Fibroblast of pulmonary artery (primary cell): Measurements from ENCODE around the gene SLC8A1.

Source experiments
- DNase-seq: peaks from one replicate; pipeline ENCODE4 v3.0.0-alpha.2; 2010; ENCODE audit warnings: low read depth
- H3K4me3 ChIP-seq: replicated peaks from 2 replicates; pipeline ENCODE4 v1.5.1; 2011; ENCODE audit warnings: low read depth, mild to moderate bottlenecking, control low read depth, low read length, moderate library complexity
- CTCF ChIP-seq: IDR thresholded peaks from 2 replicates; pipeline ENCODE4 v1.5.1; 2011; ENCODE audit warnings: mild to moderate bottlenecking, control low read depth, low read length, inconsistent platforms; ENCODE audit errors: missing control alignments

The SLC8A1 gene

GRCh38 chr2:40219141-40219540 is 232.7 kb downstream of the SLC8A1 start:
- TF ChIP-seq CTCF = no peak
- no peak overlapping the region for H3K4me3 ChIP-seq
- no peak for DNase-seq

DNA sequence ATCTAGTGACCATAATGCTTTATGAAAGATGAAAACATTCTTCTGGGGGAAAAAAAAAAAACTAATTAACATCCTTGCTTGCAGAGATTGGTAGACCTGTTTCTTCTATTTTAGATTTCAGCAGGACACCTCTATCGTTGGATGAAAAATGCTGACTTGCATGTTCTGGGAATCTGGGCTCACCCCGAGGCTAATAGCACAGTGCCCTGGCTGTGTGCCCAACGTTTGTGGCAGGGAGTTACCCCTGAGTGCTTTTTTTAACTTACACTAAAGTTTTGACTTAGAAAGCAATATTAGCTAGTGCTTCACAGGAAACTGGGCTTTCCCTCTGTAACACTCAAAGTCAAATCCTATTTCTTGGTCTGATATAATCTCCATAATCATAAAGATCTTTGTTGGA is 233.2 kb downstream of the SLC8A1 start:
- no peak for DNase-seq
- H3K4me3 ChIP-seq = no peak overlapping the region
- TF ChIP-seq CTCF = no peak

DNA sequence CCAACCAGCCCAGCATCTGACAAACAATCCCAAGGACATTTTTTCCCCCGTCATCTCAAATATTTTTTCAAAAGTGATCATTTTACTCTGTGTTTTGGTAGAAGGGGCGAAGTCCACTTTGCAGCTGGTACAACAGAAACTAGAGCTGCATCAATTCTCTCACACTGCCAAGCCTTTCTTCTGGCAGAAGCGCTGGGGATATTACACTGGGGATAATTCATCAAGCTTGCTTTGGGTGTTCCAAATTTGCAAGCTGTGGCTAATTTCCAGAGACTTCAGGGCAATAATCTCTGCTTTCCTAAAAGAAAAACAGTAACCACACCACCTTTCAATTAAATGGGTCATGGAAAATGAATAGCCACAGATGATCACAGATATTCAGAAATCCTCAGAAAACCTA is 238.3 kb downstream of the SLC8A1 start:
- no peak for TF ChIP-seq CTCF
- H3K4me3 ChIP-seq = no peak overlapping the region
- DNase-seq = no peak

GRCh38 chr2:40213071-40213470 is 238.8 kb downstream of the SLC8A1 start:
- TF ChIP-seq CTCF = peak; percentile 61
- H3K4me3 ChIP-seq = no peak overlapping the region
- peak; percentile 43 for DNase-seq

DNA sequence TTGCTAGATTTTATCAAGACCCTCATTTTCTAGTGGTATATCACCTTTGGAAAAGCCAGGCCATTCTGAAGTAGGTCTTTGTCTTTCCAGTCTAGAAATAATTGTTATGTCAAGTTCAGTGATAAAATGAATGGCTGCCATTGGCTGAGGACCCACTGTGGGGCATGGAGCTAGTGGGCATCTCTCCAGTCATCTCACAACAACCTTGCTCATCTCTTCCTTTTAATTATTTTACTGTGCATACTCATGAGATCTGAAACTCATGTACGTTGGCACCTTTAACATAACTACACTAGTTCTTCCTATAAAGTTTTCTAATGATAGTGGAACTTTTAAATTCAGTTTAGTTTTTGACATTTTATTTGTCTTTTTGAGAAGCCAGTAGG is 240.9 kb downstream of the SLC8A1 start:
- no peak overlapping the region for H3K4me3 ChIP-seq
- DNase-seq = no peak
- TF ChIP-seq CTCF = no peak

DNA sequence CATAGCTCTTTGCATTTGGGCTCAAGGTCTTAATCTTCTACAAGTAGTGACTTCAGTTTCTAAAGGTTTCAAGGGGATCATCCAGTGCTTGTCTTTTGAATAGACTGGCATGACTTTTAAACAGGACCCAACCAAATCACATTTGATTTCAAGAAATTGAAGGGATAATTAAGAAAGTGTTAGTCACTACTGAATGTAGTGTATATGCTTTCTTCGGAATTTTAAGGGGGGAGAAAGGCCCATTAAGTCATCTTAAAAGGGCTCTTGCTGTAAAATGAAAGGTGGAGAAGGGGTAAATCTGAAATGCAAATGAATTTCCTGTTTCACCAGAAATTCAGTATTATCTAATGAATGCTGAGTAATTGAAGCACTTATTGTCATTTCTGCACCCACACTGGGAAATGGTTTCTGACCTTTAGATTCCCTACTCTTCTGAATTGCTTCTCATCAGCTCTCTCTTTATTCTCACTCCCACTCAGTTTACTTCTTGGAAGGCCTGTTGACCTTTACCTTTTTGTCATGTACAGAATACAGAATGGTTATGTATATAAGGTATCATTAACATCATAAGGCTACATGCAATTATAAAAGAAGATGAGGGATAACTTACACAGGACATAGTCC is 241.4 kb downstream of the SLC8A1 start:
- H3K4me3 ChIP-seq = no peak overlapping the region
- TF ChIP-seq CTCF = no peak
- DNase-seq = no peak

DNA sequence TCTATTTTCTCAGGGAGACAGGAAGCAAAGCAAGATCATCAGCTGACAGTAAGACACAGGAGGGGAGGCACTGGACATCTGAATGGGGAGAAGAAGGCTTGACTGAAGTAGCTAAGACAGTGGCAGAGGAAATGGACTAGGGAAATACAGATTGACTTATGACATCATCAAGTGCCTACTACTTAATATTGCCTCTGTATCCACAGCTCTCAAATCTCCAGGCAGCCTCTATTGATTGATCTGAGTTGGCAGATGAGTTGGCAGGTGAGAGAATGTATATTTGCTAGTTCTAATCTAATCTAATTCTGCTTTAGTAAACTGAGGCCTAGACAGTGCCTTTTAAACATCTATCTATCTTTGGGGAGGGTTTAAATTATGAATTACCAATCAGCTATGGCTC is 242.1 kb downstream of the SLC8A1 start:
- no peak for TF ChIP-seq CTCF
- H3K4me3 ChIP-seq = no peak overlapping the region
- DNase-seq = no peak
